Peyer's patch (tissue), 4 donors: ENCODE measurements around the gene HLCS.

ENCODE experiments used
- POLR2A ChIP-seq, 2 donors: fragments of 450-650 bp; IDR thresholded peaks; one replicate each; pipeline ENCODE4 v1.5.1; 2017; ENCODE audit warnings: antibody characterized with exemption in 2 of 2, mild to moderate bottlenecking in 2 of 2, moderate library complexity in 2 of 2
- TF ChIP-seq, protein P1 (sequence below), 6 experiments: fragments of 450-650 bp in 4 of 6; fragments of 200-600 bp in 2 of 6; sonication (generic) in 1 of 6; IDR thresholded peaks; one replicate each; pipeline ENCODE4 v1.5.1; 2017 to 2019; ENCODE audit warnings: antibody characterized with exemption in 6 of 6, mild to moderate bottlenecking in 3 of 6, moderate library complexity in 1 of 6

GRCh38 chr21:36955783-36956182 lies 10.7 kb downstream of the HLCS start:
- TF ChIP-seq, protein P1, sequence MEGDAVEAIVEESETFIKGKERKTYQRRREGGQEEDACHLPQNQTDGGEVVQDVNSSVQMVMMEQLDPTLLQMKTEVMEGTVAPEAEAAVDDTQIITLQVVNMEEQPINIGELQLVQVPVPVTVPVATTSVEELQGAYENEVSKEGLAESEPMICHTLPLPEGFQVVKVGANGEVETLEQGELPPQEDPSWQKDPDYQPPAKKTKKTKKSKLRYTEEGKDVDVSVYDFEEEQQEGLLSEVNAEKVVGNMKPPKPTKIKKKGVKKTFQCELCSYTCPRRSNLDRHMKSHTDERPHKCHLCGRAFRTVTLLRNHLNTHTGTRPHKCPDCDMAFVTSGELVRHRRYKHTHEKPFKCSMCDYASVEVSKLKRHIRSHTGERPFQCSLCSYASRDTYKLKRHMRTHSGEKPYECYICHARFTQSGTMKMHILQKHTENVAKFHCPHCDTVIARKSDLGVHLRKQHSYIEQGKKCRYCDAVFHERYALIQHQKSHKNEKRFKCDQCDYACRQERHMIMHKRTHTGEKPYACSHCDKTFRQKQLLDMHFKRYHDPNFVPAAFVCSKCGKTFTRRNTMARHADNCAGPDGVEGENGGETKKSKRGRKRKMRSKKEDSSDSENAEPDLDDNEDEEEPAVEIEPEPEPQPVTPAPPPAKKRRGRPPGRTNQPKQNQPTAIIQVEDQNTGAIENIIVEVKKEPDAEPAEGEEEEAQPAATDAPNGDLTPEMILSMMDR (IDR thresholded peaks at IDR 0.05): no peak
- TF ChIP-seq POLR2A (IDR thresholded peaks at IDR 0.05): no peak
